Sigmoid colon (tissue), 7 donors: Measurements from ENCODE around the gene VPS13A. TPM values are rescaled to one million over a fixed set of nuclear protein-coding genes. Genes with fewer than 3 reads are reported as not detected.
A peak's percentile ranks its signal among the peaks of the same experiment; 100 is the strongest.

Source experiments
- DNase-seq: peaks from one replicate; pipeline ENCODE4 v3.0.0-alpha.2; 2019
- H3K27ac ChIP-seq, 4 donors: fragments of 200-600 bp; sonication (generic); one replicate each; pipeline ENCODE4 v1.5.1; 2016 to 2019; ENCODE audit warnings: mild to moderate bottlenecking in 1 of 4
- H3K27me3 ChIP-seq, 3 donors: fragments of 200-600 bp; sonication (generic); one replicate each; pipeline ENCODE4 v1.5.1; 2019; ENCODE audit warnings: mild to moderate bottlenecking in 1 of 3
- H3K36me3 ChIP-seq, 4 donors: fragments of 200-600 bp; sonication (generic); one replicate each; pipeline ENCODE4 v1.5.1; 2016 to 2019
- H3K4me1 ChIP-seq, 4 donors: fragments of 200-600 bp; sonication (generic); one replicate each; pipeline ENCODE4 v1.5.1; 2017 to 2019
- H3K4me3 ChIP-seq, 4 donors: fragments of 200-600 bp; sonication (generic); one replicate each; pipeline ENCODE4 v1.5.1; 2017 to 2019; ENCODE audit warnings: mild to moderate bottlenecking in 2 of 4, moderate library complexity in 1 of 4
- H3K9me3 ChIP-seq, 4 donors: fragments of 200-600 bp in 3 of 4; sonication (generic) in 3 of 4; one replicate each; pipeline versions ENCODE4 v1.5.1 to v1.6.1; 2013 to 2019
- CTCF ChIP-seq, 4 experiments: fragments of 450-650 bp in 3 of 4; fragments of 200-600 bp in 1 of 4; IDR thresholded peaks; one replicate each; pipeline ENCODE4 v1.5.1; 2016 to 2019; ENCODE audit warnings: antibody characterized with exemption in 4 of 4, mild to moderate bottlenecking in 3 of 4, moderate library complexity in 2 of 4
- EP300 ChIP-seq, 4 donors: sonication (generic); formaldehyde crosslinking; IDR thresholded peaks; one replicate each; pipeline ENCODE4 v1.6.1; 2017; ENCODE audit warnings: antibody characterized with exemption in 4 of 4
- POLR2A ChIP-seq, 2 donors: fragments of 450-650 bp; IDR thresholded peaks; one replicate each; pipeline ENCODE4 v1.6.1; 2016; ENCODE audit warnings: antibody characterized with exemption in 2 of 2, mild to moderate bottlenecking in 2 of 2, moderate library complexity in 2 of 2
- POLR2AphosphoS5 ChIP-seq, 4 donors: sonication (generic); formaldehyde crosslinking; IDR thresholded peaks; one replicate each; pipeline ENCODE4 v1.6.1; 2017; ENCODE audit warnings: antibody characterized with exemption in 4 of 4
- WGBS, 2 donors: extraction: QIAGEN DNeasy Blood & Tissue Kit; methylation state at CpG; one replicate each; pipeline ENCODE4 v1.1.7; 2013; 5-methylcytosine and 5-hydroxymethylcytosine counted together
- intact Hi-C: fragments of 100-400 bp; cut with DNase I; formaldehyde crosslinking; loops from one replicate; pipeline ENCODE4 v1.15.1; 2023
- polyA plus RNA-seq, 3 donors: library from polyadenylated mRNA; stranded (reverse); fragments of 200-250 nt; gene quantifications; one replicate each; pipeline ENCODE4 v1.2.3, GENCODE V29; 2013
- total RNA-seq, 4 donors: library from RNA; depleted of rRNA; stranded (reverse); fragments of >200 nt; gene quantifications; one replicate each; pipeline ENCODE4 v1.1.0, GENCODE V29; 2016
- donor health status: healthy with polysubstance abuse.
- donor health status: Bipolar disorder and iron deficiency.
- donor health status: healthy.

VPS13A gene
- total RNA-seq (10 to 100 TPM; 32.6 to 71.5 (median 35.8) TPM), polyA plus RNA-seq (10 to 100 TPM in 1 of 3 donors, 1 to 10 TPM in 2; 3.2 to 12.7 (median 4.8) TPM)

GRCh38 chr9:77177143-77177893 lies at the start of gene VPS13A:
Gene VPS13A (plus strand): TSS chr9:77177534. CDS start chr9:77177705, 171 bp downstream.
- TF ChIP-seq POLR2A (IDR thresholded peaks at IDR 0.05) (peak; percentile 43 to 49), EP300 (IDR thresholded peaks at IDR 0.05) (no peak), POLR2AphosphoS5 (IDR thresholded peaks at IDR 0.05) (peak; percentile 68 to 86 (median 78)), CTCF (IDR thresholded peaks at IDR 0.05) (peak in 1 of 4 experiments; percentile 11)
- Histone ChIP-seq H3K4me1 (peaks cover 0 to 21% (median 10%) of the 10 kb centered on the region in 4 donors), H3K9me3 (no peaks in the 10 kb centered on the region), H3K27ac (peak within 1 kb of the TSS; percentile 85 to 92 (median 88)), H3K36me3 (no peaks in the 10 kb centered on the region), H3K4me3 (peak within 1 kb of the TSS; percentile 62 to 83 (median 73)), H3K27me3 (no peaks in the 10 kb centered on the region)
- WGBS, 2 donors = 0% methylated on average over 89 of the region's 89 CpGs
- DNase-seq = peak; percentile 97
- intact Hi-C loops = loop anchor here (5.0 to 10.0 kb wide), 2 partner anchors 40 to 567 kb away; no protein-coding TSS in a partner anchor

- peaks cover 0 to 10% (median 2%) of the 10 kb centered on the region in 4 donors for H3K4me1 ChIP-seq
- no peaks in the 10 kb centered on the region for H3K9me3 ChIP-seq
- no peaks in the 10 kb centered on the region for H3K36me3 ChIP-seq
- no peak for DNase-seq
- no peaks in the 10 kb centered on the region for H3K27me3 ChIP-seq
- H3K4me3 ChIP-seq = no peak overlapping the region
- intact Hi-C loops = no loop called here
- WGBS, 2 donors = 65 to 71% methylated on average over 1 of the region's 1 CpG
- no peak overlapping the region for H3K27ac ChIP-seq
- TF ChIP-seq EP300 (IDR thresholded peaks at IDR 0.05) = no peak
- TF ChIP-seq POLR2A (IDR thresholded peaks at IDR 0.05) = no peak
- no peak for TF ChIP-seq POLR2AphosphoS5 (IDR thresholded peaks at IDR 0.05)
- TF ChIP-seq CTCF (IDR thresholded peaks at IDR 0.05) = no peak
These were observed 49.1 kb upstream of the VPS13A start for GRCh38 chr9:77128125-77128789.

- H3K27me3 ChIP-seq = peaks cover 0 to 3% (median 0%) of the 10 kb centered on the region in 3 donors
- H3K9me3 ChIP-seq = no peaks in the 10 kb centered on the region
- peaks cover 0 to 10% (median 2%) of the 10 kb centered on the region in 4 donors for H3K4me1 ChIP-seq
- intact Hi-C loops = no loop called here
- no peaks in the 10 kb centered on the region for H3K36me3 ChIP-seq
- WGBS, 2 donors = 9 to 39% methylated on average over 5 of the region's 5 CpGs
- TF ChIP-seq CTCF (IDR thresholded peaks at IDR 0.05) = no peak
- TF ChIP-seq POLR2A (IDR thresholded peaks at IDR 0.05) = no peak
- no peak for TF ChIP-seq POLR2AphosphoS5 (IDR thresholded peaks at IDR 0.05)
- no peak for TF ChIP-seq EP300 (IDR thresholded peaks at IDR 0.05)
- DNase-seq = no peak
- no peak overlapping the region for H3K4me3 ChIP-seq
- no peak overlapping the region for H3K27ac ChIP-seq
These were observed 45.9 kb upstream of the VPS13A start for GRCh38 chr9:77131399-77131798.

GRCh38 chr9:77133011-77133410 lies 44.3 kb upstream of the VPS13A start:
- Histone ChIP-seq H3K36me3 (no peaks in the 10 kb centered on the region), H3K27ac (no peak overlapping the region), H3K27me3 (peaks cover 0 to 3% (median 0%) of the 10 kb centered on the region in 3 donors), H3K4me1 (peaks cover 0 to 10% (median 2%) of the 10 kb centered on the region in 4 donors), H3K4me3 (no peak overlapping the region), H3K9me3 (no peaks in the 10 kb centered on the region)
- intact Hi-C loops = no loop called here
- no peak for DNase-seq
- 87 to 89% methylated on average over 1 of the region's 1 CpG for WGBS, 2 donors
- no peak for TF ChIP-seq EP300 (IDR thresholded peaks at IDR 0.05)
- no peak for TF ChIP-seq CTCF (IDR thresholded peaks at IDR 0.05)
- TF ChIP-seq POLR2A (IDR thresholded peaks at IDR 0.05) = no peak
- TF ChIP-seq POLR2AphosphoS5 (IDR thresholded peaks at IDR 0.05) = no peak
